ENCODE data around the gene SLC37A4. TPM values are rescaled to one million over a fixed set of nuclear protein-coding genes. Genes with fewer than 3 reads are reported as not detected.

The SLC37A4 gene
- total RNA-seq, 1 experiment from 2014 or later, result 10.0 TPM

DNA sequence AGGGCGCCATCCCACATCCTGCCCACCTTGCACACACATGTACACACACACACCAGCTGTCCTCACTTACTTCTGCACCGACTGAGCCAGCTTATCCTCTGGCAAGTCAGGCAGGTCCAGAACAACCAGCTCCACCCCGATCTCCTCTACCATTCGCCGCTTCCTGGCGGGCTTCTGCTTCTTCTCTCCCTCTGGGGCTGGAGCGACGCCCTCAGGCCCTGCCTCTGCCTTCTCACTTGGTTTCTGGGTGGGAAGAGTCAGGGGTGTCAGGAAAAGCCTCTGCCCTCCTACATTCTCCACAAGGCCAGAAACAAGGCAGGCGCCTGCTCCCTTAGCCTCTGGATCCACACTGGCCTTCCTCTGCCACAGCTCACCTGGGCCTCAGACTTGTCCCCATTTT is 18.0 kb upstream of the SLC37A4 start:
- intact Hi-C loops (cut with micrococcal nuclease), result no loop called here
- TF ChIP-seq CTCF (IDR thresholded peaks at IDR 0.05; ENCODE audit: unreplicated experiment), result no peak
- Mint-ChIP-seq H3K36me3 (ENCODE audit: insufficient read depth, unreplicated experiment) (peaks cover 94% of the 10 kb centered on the region), H3K27me3 (ENCODE audit: insufficient read depth, unreplicated experiment) (no peaks in the 10 kb centered on the region), H3K27ac (ENCODE audit: low read depth, unreplicated experiment) (no peak overlapping the region), H3K4me3 (ENCODE audit: unreplicated experiment) (no peak overlapping the region), H3K4me1 (ENCODE audit: insufficient read depth, unreplicated experiment) (peaks cover 7% of the 10 kb centered on the region), H3K9me3 (ENCODE audit: unreplicated experiment) (no peaks in the 10 kb centered on the region)
- no peak for DNase-seq (ENCODE audit: unreplicated experiment)
- ChIA-PET POLR2A (interaction anchor here (0.5 kb wide), 1 partner anchor 257 kb away, joined by 3 read pairs; no protein-coding TSS in a partner anchor), CTCF (interaction anchor here (0.7 to 1.7 kb wide), 3 partner anchors 14 to 148 kb away, joined by 4 to 6 read pairs (median 4); no protein-coding TSS in a partner anchor)
- BruUV-seq (replicated peaks), result no TSS peak

DNA sequence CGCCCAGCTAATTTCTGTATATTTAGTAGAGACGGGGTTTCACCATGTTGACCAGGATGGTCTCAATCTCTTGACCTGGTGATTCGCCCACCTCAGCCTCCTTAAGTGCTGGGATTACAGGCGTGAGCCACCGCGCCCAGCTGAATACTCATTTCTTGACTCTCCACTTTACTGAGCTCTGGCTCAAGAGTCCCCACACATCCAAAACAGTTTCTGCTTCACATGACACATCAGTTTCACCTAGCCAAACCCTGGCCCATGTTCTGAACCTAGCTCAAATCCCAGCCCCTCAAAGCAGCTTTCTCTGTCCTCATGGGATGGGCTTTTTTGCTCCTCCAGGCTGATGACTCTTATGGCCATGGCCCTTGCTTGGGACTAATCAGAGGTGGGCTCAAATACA is 16.5 kb upstream of the SLC37A4 start:
- TF ChIP-seq CTCF (IDR thresholded peaks at IDR 0.05; ENCODE audit: unreplicated experiment), result no peak
- ChIA-PET POLR2A (interaction anchor here (1.5 kb wide), 1 partner anchor 10 kb away, joined by 5 read pairs; the partner anchor contains the start of gene HYOU1), CTCF (interaction anchor here (1.5 to 1.7 kb wide), 2 partner anchors 9 to 13 kb away, joined by 4 to 6 read pairs; no protein-coding TSS in a partner anchor)
- Mint-ChIP-seq H3K27ac (ENCODE audit: low read depth, unreplicated experiment) (no peak overlapping the region), H3K4me3 (ENCODE audit: unreplicated experiment) (no peak overlapping the region), H3K9me3 (ENCODE audit: unreplicated experiment) (no peaks in the 10 kb centered on the region), H3K36me3 (ENCODE audit: insufficient read depth, unreplicated experiment) (peaks cover 81% of the 10 kb centered on the region), H3K27me3 (ENCODE audit: insufficient read depth, unreplicated experiment) (no peaks in the 10 kb centered on the region), H3K4me1 (ENCODE audit: insufficient read depth, unreplicated experiment) (no peaks in the 10 kb centered on the region)
- intact Hi-C loops (cut with micrococcal nuclease), result no loop called here
- DNase-seq (ENCODE audit: unreplicated experiment), result no peak
- BruUV-seq (replicated peaks), result no TSS peak

DNA sequence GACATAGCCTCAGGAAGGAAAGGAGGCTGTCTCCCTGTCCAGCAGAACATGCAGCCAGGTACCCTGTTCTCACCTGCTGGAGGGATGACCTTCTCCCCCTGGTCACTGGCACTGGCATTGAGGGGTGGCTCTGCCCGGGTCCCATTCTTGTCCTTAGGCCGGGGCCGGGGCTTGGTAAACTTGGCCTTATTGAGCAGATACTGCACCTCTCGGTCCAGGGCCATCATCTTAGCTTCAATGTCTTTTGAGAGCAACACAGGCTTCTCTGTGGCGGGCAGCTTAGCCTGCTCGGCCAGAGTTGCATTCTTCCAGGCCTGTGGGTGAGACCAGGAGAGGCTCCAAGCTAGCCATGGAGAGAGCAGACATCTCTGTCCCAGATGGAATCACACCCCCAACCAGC is 15.8 kb upstream of the SLC37A4 start:
- no peaks in the 10 kb centered on the region for H3K27me3 Mint-ChIP-seq (ENCODE audit: insufficient read depth, unreplicated experiment)
- TF ChIP-seq CTCF (IDR thresholded peaks at IDR 0.05; ENCODE audit: unreplicated experiment), result no peak
- peaks cover 75% of the 10 kb centered on the region for H3K36me3 Mint-ChIP-seq (ENCODE audit: insufficient read depth, unreplicated experiment)
- H3K9me3 Mint-ChIP-seq (ENCODE audit: unreplicated experiment), result no peaks in the 10 kb centered on the region
- no TSS peak for BruUV-seq (replicated peaks)
- ChIA-PET POLR2A (no interaction called here), CTCF (interaction anchor here (0.5 to 1.4 kb wide), 2 partner anchors 10 to 584 kb away, joined by 3 to 4 read pairs; no protein-coding TSS in a partner anchor)
- H3K4me3 Mint-ChIP-seq (ENCODE audit: unreplicated experiment), result no peak overlapping the region
- intact Hi-C loops (cut with micrococcal nuclease), result no loop called here
- no peaks in the 10 kb centered on the region for H3K4me1 Mint-ChIP-seq (ENCODE audit: insufficient read depth, unreplicated experiment)
- no peak for DNase-seq (ENCODE audit: unreplicated experiment)
- H3K27ac Mint-ChIP-seq (ENCODE audit: low read depth, unreplicated experiment), result no peak overlapping the region

DNA sequence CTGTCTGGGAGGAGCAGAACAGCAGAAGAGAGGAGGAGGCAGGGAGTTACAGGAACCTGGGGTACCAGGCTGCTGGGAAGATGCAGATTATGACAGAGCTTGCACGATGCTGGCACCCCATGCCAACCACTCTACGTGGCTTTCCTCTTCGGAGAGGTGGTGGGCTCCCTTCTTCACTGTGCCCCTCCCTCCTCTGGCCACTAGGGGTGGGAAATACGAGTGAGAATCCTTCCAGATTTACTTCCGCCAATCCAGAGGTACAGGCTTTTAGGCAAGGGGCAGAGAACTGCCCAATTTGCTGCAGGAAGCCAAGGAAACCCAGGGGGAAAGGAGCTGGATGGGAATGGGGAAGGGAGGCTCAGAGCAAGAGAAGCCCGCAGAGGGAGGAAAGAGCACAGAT is 14.0 kb upstream of the SLC37A4 start:
- no peaks in the 10 kb centered on the region for H3K9me3 Mint-ChIP-seq (ENCODE audit: unreplicated experiment)
- TF ChIP-seq CTCF (IDR thresholded peaks at IDR 0.05; ENCODE audit: unreplicated experiment), result no peak
- no peak overlapping the region for H3K27ac Mint-ChIP-seq (ENCODE audit: low read depth, unreplicated experiment)
- DNase-seq (ENCODE audit: unreplicated experiment), result no peak
- no TSS peak for BruUV-seq (replicated peaks)
- ChIA-PET POLR2A (interaction anchor here (1.1 to 1.4 kb wide), 2 partner anchors 23 to 26 kb away, joined by 3 read pairs; partner anchors contain the start of genes RPS25, TRAPPC4 and VPS11), CTCF (no interaction called here)
- no peak overlapping the region for H3K4me3 Mint-ChIP-seq (ENCODE audit: unreplicated experiment)
- no peaks in the 10 kb centered on the region for H3K4me1 Mint-ChIP-seq (ENCODE audit: insufficient read depth, unreplicated experiment)
- intact Hi-C loops (cut with micrococcal nuclease), result no loop called here
- no peaks in the 10 kb centered on the region for H3K27me3 Mint-ChIP-seq (ENCODE audit: insufficient read depth, unreplicated experiment)
- peaks cover 57% of the 10 kb centered on the region for H3K36me3 Mint-ChIP-seq (ENCODE audit: insufficient read depth, unreplicated experiment)
